Right lobe of liver (tissue), 6 donors: Measurements from ENCODE around the gene GSTM2. TPM values are rescaled to one million over a fixed set of nuclear protein-coding genes. Genes with fewer than 3 reads are reported as not detected.
"Not testable (repeated sequence)": the region's sequence is repeated elsewhere in the genome, so short reads cannot be mapped to it uniquely, and the experiment has no call there.

ENCODE experiments used
- ATAC-seq, 4 donors: fragments of 200-7000 bp; cut with Tn5 transposase; one replicate each; pipeline ENCODE4 v1.9.1; 2020; ENCODE audit warnings: mild to moderate bottlenecking in 4 of 4, moderate library complexity in 4 of 4
- DNase-seq, 3 donors: peaks; one replicate each; pipeline ENCODE4 v3.0.0-alpha.2; 2020
- H3K27ac ChIP-seq, 3 donors: fragments of 200-600 bp; one replicate each; pipeline ENCODE4 v1.8.0; 2022
- H3K27me3 ChIP-seq, 2 donors: fragments of 200-600 bp; one replicate each; pipeline ENCODE4 v1.8.0; 2022
- H3K36me3 ChIP-seq, 4 donors: fragments of 200-600 bp; sonication (generic) in 1 of 4; one replicate each; pipeline versions ENCODE4 v1.5.1 to v1.8.0; 2017 to 2022; ENCODE audit warnings: control low read depth in 1 of 4
- H3K4me1 ChIP-seq, 4 donors: fragments of 200-600 bp; sonication (generic) in 1 of 4; one replicate each; pipeline versions ENCODE4 v1.5.1 to v1.8.0; 2017 to 2022; ENCODE audit warnings: control low read depth in 1 of 4
- H3K4me3 ChIP-seq, 3 donors: fragments of 200-600 bp; one replicate each; pipeline ENCODE4 v1.8.0; 2022
- H3K9me3 ChIP-seq, 4 donors: fragments of 200-600 bp; sonication (generic) in 1 of 4; one replicate each; pipeline versions ENCODE4 v1.5.1 to v1.8.0; 2017 to 2022; ENCODE audit warnings: control low read depth in 1 of 4
- POLR2A ChIP-seq: fragments of 450-650 bp; IDR thresholded peaks from one replicate; pipeline ENCODE4 v1.6.1; 2017; ENCODE audit warnings: antibody characterized with exemption, mild to moderate bottlenecking
- WGBS: methylation state at CpG from one replicate; pipeline ENCODE4 v1.1.6; 2018; ENCODE audit warnings: low coverage, low lambda C conversion rate; ENCODE audit not compliant: insufficient coverage; ENCODE audit errors: missing lambda C conversion rate; 5-methylcytosine and 5-hydroxymethylcytosine counted together
- intact Hi-C, 2 donors: fragments of 100-400 bp; cut with DNase I; formaldehyde crosslinking; loops; one replicate each; pipeline versions ENCODE4 v1.11.2 to v1.14.1; 2022
- total RNA-seq, 6 experiments: library from RNA; depleted of rRNA in 2 of 6; stranded (reverse); fragments of >200 nt in 2 of 6; fragmentation: NEBNext Ultra II Directional in 3 of 6; extraction: Animal tissue kit (Norgen Biotek cat#: 25700) in 3 of 6; gene quantifications; one replicate each; pipeline versions ENCODE4 v1.1.0 to v1.2.4, GENCODE V29; 2016 to 2023
- TF ChIP-seq, protein P1 (sequence below), 4 donors: fragments of 200-600 bp in 3 of 4; fragments of 450-650 bp in 1 of 4; IDR thresholded peaks; one replicate each; pipeline versions ENCODE4 v1.5.1 to v1.8.0; 2016 to 2022; ENCODE audit warnings: antibody characterized with exemption in 4 of 4, mild to moderate bottlenecking in 2 of 4
- donor health status: DM: no; HTN: yes; CAD: no.
- donor health status: DM: no; HTN: no; CAD: no.
- donor health status: DM: no; HTN: no; CAD: no.
- donor health status: DM: no; HTN: yes; CAD: no.
- donor health status: DM: no; HTN: yes; CAD: no.

The GSTM2 gene
- total RNA-seq, 6 experiments from 2014 or later: 4.4 to 16.0 (median 12.7) TPM

DNA sequence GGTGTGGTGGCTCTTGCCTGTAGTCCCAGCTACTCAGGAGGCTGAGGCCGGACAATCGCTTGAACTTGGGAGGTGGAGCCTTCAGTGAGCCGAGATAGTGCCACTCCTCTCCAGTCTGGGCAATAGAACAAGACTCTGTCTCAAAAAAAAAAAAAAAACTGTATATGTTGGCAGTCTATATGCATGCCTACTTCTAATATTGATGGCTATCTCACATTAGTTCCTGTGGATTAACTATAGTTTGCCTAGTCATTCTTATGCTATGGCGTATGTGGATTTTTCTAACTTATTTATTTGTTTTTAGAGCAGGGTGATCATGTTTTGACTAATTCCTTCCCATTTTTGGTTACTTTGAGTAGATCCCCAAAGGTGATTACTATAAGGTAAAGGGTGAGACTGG lies 29.2 kb downstream of the GSTM2 start:
- DNase-seq (no peak), ATAC-seq (no peak)
- Histone ChIP-seq H3K9me3 (no peaks in the 10 kb centered on the region), H3K36me3 (no peaks in the 10 kb centered on the region), H3K27ac (no peak overlapping the region), H3K4me3 (no peak overlapping the region), H3K27me3 (no peaks in the 10 kb centered on the region), H3K4me1 (no peaks in the 10 kb centered on the region)
- 86% methylated on average over 2 of the region's 4 CpGs for WGBS
- TF ChIP-seq, protein P1, sequence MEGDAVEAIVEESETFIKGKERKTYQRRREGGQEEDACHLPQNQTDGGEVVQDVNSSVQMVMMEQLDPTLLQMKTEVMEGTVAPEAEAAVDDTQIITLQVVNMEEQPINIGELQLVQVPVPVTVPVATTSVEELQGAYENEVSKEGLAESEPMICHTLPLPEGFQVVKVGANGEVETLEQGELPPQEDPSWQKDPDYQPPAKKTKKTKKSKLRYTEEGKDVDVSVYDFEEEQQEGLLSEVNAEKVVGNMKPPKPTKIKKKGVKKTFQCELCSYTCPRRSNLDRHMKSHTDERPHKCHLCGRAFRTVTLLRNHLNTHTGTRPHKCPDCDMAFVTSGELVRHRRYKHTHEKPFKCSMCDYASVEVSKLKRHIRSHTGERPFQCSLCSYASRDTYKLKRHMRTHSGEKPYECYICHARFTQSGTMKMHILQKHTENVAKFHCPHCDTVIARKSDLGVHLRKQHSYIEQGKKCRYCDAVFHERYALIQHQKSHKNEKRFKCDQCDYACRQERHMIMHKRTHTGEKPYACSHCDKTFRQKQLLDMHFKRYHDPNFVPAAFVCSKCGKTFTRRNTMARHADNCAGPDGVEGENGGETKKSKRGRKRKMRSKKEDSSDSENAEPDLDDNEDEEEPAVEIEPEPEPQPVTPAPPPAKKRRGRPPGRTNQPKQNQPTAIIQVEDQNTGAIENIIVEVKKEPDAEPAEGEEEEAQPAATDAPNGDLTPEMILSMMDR (IDR thresholded peaks at IDR 0.05): no peak
- no peak for TF ChIP-seq POLR2A
- intact Hi-C loops: no loop called here

DNA sequence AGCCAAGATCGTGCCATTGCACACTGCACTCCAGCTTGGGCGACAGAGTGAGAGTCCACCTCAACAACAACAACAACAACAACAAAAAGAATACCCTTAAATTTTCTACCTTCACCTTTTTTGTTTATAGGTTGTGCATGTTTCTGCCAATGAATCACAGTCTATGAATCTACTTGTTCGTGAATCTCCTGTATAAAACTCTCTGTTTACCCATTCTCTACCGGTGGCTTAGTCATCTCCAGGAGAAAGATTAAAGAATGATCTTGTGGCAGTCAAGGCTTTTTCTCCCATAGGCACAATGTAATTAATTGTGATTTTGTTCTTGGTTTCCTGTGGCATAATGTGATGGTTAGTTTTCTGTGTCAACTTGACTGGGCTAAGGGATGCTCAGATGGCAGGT lies 30.0 kb downstream of the GSTM2 start:
- H3K4me3 ChIP-seq, intact Hi-C loops, H3K4me1 ChIP-seq, ATAC-seq, H3K9me3 ChIP-seq, DNase-seq, H3K27me3 ChIP-seq, H3K27ac ChIP-seq, H3K36me3 ChIP-seq: not testable (repeated sequence)
- no CpG with 5 or more reads among the region's 4 CpGs for WGBS

DNA sequence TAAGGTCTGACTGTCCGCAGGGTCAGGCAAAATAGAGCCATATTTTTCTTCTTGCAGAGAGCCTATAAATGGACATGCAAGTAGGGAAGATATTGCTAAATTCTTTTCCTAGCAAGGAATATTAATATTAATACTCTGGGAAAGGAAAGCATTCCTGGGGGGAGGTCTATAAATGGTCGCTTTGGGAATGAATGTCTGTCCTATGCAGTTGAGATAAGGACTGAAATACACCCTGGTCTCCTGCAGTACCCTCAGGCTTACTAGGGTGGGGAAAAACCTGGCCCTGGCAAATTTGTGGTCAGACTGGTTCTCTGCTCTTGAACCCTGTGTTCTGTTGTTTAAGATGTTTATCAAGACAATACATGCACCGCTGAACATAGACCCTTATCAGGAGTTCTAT lies 35.1 kb downstream of the GSTM2 start:
- H3K4me1 ChIP-seq, H3K27ac ChIP-seq, intact Hi-C loops, H3K27me3 ChIP-seq, DNase-seq, H3K4me3 ChIP-seq, H3K36me3 ChIP-seq, ATAC-seq, H3K9me3 ChIP-seq: not testable (repeated sequence)
- WGBS: 87% methylated on average over 3 of the region's 3 CpGs

DNA sequence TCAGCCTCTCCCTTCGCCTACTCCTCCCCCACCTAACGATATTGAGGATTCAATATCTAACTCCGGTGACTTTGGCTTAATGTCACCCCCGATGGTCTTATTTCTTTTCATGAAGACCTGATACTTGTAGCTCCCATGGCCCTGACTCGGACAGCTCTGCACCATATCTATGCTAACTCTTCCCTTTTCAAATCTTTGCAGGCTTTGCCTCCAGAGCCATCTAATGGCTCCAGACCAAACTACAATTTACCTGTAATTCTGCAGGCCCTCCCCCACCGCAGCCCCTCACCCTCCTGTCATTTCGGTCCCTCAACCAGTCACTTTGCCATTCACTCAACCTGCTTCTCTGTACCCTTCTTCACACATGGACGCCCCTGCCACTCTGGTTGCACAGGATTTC lies 36.3 kb downstream of the GSTM2 start:
- intact Hi-C loops: no loop called here
- no peak for DNase-seq
- H3K4me1 ChIP-seq: no peaks in the 10 kb centered on the region
- no peak overlapping the region for H3K27ac ChIP-seq
- no peak overlapping the region for H3K4me3 ChIP-seq
- TF ChIP-seq POLR2A: no peak
- TF ChIP-seq, protein P1 (IDR thresholded peaks at IDR 0.05): peak in 1 of 4 donors; percentile 16
- no peaks in the 10 kb centered on the region for H3K27me3 ChIP-seq
- H3K36me3 ChIP-seq: no peaks in the 10 kb centered on the region
- no peaks in the 10 kb centered on the region for H3K9me3 ChIP-seq
- peak in 1 of 4 donors; percentile 65 for ATAC-seq
- WGBS: 56% methylated on average over 8 of the region's 8 CpGs

DNA sequence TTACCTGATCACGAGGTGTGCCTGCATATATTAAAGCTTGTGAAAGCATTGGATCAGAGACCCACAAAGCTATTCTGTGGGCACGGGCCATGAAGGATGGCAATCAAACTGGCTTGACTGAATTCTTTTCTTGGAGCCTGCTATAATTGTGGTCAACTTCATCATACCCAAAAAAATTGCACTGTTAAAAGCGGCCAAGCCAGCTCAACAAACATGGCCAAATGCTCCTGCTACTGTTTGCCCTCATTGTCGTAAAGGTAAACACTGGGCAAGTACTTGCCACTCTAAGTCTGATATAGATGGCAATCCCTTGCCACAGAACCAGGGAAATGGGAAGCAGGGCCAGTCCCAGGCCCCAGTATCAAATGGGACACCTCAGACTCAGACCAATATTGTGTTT lies 37.6 kb downstream of the GSTM2 start:
- ATAC-seq (peak in 1 of 4 donors; percentile 44), DNase-seq (no peak)
- Histone ChIP-seq H3K36me3 (no peaks in the 10 kb centered on the region), H3K27ac (no peak overlapping the region), H3K27me3 (no peaks in the 10 kb centered on the region), H3K4me3 (no peak overlapping the region), H3K4me1 (no peaks in the 10 kb centered on the region), H3K9me3 (no peaks in the 10 kb centered on the region)
- no peak for TF ChIP-seq POLR2A
- TF ChIP-seq, protein P1 (IDR thresholded peaks at IDR 0.05): no peak
- 68% methylated on average over 2 of the region's 4 CpGs for WGBS
- intact Hi-C loops: no loop called here

DNA sequence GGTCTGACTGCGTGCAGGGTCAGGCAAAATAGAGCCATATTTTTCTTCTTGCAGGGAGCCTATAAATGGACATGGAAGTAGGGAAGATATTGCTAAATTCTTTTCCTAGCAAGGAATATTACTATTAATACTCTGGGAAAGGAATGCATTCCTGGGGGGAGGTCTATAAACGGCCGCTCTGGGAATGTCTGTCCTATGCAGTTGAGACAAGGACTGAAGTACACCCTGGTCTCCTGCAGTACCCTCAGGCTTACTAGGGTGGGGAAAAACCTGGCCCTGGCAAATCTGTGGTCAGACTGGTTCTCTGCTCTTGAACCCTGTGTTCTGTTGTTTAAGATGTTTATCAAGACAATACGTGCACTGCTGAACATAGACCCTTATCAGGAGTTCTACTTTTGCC lies 41.1 kb downstream of the GSTM2 start:
- H3K4me1 ChIP-seq, intact Hi-C loops, H3K9me3 ChIP-seq, H3K27ac ChIP-seq, DNase-seq, H3K4me3 ChIP-seq, H3K36me3 ChIP-seq, H3K27me3 ChIP-seq, ATAC-seq: not testable (repeated sequence)
- WGBS: 57% methylated on average over 4 of the region's 4 CpGs

DNA sequence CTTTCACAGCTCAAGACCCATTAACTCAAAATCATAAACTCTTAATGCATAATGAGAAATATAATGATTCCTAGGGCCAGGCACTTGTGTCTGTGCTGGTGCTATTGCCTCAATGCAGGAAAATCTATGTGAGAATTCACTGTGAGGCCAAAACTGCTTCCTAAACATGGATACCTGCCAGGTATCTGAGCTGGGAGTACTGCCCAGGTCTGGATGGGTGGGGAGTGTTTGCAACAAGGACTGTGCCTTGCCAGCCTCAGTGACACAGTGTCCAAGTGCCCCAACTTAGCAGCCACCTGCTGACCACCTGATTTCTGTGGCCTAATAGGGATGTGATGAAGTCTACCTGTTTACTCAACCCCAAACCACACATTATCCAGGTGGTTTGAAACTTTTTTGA lies 42.0 kb downstream of the GSTM2 start:
- peak in 3 of 4 donors; percentile 54 to 95 (median 83) for ATAC-seq
- DNase-seq, H3K4me3 ChIP-seq, intact Hi-C loops, H3K36me3 ChIP-seq, H3K27me3 ChIP-seq, H3K27ac ChIP-seq, H3K9me3 ChIP-seq, H3K4me1 ChIP-seq: not testable (repeated sequence)

DNA sequence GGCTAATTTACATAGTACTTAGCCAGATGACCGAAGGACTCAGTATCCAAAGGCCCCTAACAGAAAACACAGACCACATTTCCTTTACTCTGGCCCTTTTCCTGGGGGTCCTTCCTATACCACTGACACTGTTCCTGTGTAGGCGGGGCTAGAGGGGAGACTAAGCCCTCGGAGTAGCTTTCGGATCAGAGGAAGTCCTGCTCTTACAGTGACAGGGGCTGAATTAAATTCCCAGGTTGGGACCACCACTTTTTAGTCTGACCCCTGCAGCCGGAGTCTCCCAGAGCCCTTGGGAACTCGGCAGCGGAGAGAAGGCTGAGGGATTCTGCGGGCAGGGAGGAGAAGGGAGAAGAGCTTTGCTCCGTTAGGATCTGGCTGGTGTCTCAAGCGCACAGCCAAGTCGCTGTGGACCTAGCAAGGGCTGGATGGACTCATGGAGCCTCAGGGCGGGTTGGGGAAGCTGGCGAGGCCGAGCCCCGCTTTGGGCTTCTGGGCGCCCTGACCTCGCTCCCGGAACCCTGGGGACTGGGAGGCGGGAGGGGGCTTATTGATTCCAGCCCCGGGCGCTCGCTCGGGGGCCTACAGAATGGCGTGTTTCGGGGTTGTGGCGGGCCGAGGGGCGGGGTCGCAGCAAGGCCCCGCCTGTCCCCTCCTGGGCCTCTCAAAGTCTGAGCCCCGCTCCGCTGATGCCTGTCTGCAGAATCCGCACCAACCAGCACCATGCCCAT lies 43.9 kb downstream of the GSTM2 start, which contains the start of gene GSTM5:
GSTM5 (plus strand) TSS at position 659 of the 728 bp plus-strand sequence; CDS start at position 721, 62 bp downstream.
- H3K27ac ChIP-seq, DNase-seq: not testable (repeated sequence)
- 48% methylated on average over 13 of the region's 33 CpGs for WGBS

More for the DNA sequence above, 43.9 kb downstream of the GSTM2 start, which contains the start of gene GSTM5:
- peak in 3 of 4 donors; percentile 12 to 57 (median 51) for ATAC-seq
- H3K9me3 ChIP-seq, H3K4me1 ChIP-seq, H3K36me3 ChIP-seq, intact Hi-C loops, H3K27me3 ChIP-seq: not testable (repeated sequence)
- peak within 1 kb of the TSS in 1 of 3 donors; percentile 25 for H3K4me3 ChIP-seq
